Activated gamma-delta T cell treated with anti-CD3 and anti-CD28 coated beads, Interleukin-2, amount 50 U/mL, for 16 hours (primary cell): ENCODE measurements around the gene SNX32.
A peak's percentile ranks its signal among the peaks of the same experiment; 100 is the strongest.

Experiments used
- DNase-seq: peaks from one replicate; pipeline ENCODE4 v3.0.0-alpha.2; 2020; ENCODE audit warnings: low read depth

The SNX32 gene

DNA sequence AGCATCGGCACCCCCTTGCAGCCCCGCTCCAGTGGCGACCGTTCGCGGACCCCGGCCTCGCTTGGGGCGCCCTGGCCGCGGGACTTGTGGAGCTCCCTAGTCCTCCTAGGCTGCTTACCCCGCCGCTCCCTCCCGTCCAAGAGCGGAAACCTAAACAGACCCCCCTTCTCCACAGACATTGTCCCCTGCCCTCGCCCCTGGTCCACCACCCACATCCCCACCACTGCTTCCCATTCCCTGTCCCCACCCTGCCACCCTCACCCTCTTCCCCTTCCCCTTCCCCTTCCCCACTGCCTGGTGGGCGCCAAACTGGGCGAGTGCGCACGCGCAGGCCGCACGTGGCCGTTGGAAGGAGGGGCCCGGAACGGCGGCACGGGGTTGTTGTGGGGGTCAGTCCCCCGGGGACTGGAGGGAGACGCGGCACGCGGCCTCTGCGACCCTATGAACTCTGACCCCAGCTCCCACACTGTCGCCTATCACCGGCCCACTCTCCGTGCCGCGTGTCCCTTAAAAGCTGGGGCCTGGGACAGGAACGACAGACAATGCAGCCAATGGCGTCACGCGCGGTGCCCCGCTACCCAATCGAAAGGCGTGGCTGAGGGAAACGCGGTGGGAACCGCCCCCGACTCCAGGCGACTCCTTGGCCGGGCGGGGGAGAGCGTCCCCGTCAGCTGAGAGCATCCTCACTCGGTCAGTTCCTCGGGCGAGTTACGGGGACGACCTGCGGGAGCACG is at the start of gene SNX32:
TSS of gene SNX32 (plus strand) at position 667 of the 734 bp plus-strand sequence. CDS start 103 bp downstream, outside the sequence.
- DNase-seq = peak; percentile 89

DNA sequence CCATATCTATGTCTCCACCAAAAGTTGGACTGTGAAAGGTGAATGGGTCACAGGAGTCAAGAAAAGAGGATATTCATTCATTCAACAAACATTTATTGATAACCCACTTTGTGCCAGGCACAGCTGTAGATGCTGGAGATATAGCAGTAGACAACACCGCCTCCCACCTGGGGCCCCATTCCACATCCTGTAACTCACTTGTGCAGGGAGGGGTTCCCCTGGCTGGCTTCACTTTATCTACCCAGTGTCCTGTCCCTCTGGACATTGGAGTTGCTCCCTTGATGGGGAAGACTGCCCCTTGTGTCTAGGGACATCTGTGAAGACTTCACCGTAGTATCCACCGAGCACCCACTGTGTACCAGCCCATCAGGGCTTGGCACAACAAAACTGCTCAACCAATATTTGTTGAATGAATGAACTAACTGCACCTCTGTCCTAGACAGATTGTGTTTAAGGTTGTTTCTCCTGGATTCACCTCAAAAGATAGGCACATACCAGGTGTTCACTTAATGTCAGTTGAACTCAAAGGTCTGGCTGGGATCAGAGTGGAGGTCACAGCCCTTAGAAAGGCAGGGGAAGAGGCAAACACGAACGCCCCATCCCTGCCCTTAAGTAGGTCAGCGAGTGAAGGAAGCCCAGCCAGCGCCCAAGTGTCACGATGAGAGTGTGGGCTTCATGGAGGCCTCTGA is 48.3 kb upstream of the SNX32 start:
- DNase-seq = no peak

GRCh38 chr11:65786008-65786785 is 47.6 kb upstream of the SNX32 start:
- no peak for DNase-seq

- DNase-seq = no peak
These were observed 46.8 kb upstream of the SNX32 start, which contains the start of gene OVOL1 for GRCh38 chr11:65786786-65787636. OVOL1 (plus strand) TSS chr11:65787063; CDS start chr11:65787374, 311 bp downstream.

- DNase-seq = no peak
These were observed 45.8 kb upstream of the SNX32 start for GRCh38 chr11:65787649-65788622.

DNA sequence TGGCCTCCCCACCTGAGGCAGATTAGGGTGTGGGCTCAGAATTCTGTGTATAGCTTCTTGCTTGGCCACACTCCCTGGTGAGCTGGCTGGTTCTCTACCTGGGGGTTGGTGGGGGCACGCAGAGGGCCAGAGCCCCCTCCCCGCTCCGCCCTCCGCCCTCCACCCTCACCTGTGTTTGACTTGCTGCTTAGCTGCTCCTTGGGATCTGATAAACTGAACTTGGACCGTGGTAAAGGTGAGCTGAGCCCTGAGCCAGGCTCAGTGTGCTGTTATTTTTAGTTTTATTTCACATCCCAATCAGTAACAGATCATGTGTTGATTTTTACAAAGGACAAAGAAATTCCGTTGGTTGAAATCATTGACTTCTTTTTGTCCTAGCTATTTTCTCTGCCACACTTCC is 44.9 kb upstream of the SNX32 start:
- no peak for DNase-seq

GRCh38 chr11:65789230-65790103 is 44.3 kb upstream of the SNX32 start:
- DNase-seq = no peak

DNA sequence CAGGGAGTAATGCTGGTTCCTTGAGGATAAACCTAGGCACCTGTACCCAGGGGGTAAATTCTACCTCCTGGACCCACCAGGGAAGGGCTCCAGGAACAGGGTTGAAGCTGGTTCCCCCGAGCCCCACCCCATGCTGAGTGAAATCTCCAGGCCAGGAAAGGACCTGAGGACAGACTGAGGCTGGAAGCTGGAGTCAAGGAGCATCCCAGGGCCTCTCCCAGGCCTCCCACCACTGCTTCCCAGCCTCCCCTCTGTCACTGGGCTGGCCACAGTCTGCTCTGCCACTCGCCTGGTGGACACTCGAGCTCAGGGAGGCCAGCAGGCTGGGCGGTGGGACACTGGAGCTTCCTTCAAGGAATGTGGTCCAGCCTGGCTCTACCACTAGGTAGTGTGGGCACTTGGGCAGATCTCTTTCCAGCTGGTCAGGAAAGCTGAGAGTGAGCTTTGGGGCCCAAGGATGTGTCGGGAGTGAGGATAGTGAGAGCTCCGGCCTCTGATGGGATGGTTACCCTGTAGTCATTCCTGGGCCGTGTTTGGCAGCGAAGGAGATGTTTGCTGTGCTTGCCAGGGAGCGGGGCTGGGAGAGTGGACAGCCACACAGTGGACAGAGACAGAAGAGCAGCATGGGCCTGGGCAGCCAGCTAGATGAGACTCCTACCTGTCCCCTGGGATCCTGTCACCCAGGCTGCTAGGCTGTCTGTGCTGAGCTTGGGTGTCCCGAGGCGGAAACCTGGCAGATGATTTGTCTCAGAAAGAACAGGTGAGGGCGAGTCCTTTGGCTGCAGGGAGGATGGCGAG is 43.5 kb upstream of the SNX32 start:
- DNase-seq = no peak

DNA sequence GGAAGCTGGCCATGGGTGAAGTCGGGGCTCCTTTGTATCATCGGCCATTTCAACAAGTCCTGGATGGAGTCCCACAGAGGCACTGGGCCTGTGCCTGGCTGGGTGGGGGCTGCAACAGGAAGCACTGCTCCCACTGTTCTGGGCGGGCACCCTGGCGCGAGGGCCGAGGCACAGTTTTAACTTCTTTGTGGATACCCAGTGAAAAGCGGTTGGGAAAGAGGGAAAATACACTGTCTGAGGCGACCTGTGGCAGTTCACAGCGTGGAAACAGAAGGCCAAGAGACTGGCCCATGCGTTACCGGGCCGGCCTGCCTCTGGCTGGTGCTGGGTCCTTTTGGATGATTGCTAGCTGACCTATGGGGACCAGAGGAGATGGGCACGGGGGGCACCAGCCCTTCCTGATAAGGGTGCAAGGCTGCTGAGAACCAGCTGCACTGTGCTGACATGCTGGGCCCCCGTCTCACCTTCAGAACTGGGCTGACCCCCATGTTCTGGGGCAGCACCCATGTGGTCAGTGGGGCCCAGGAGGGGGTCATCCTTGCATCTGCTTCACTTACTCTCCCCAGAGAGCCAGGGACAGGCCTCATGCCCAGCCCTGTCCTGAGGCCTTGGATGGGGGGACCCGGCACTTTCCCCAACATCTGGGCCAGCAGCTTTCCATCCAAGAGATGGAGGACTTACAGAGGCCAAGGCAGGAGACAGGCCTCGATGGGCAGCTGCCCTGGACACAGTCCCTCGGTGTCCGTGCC is 42.7 kb upstream of the SNX32 start:
- DNase-seq = no peak

GRCh38 chr11:65791719-65792213 is 42.0 kb upstream of the SNX32 start:
- peak; percentile 51 for DNase-seq

DNA sequence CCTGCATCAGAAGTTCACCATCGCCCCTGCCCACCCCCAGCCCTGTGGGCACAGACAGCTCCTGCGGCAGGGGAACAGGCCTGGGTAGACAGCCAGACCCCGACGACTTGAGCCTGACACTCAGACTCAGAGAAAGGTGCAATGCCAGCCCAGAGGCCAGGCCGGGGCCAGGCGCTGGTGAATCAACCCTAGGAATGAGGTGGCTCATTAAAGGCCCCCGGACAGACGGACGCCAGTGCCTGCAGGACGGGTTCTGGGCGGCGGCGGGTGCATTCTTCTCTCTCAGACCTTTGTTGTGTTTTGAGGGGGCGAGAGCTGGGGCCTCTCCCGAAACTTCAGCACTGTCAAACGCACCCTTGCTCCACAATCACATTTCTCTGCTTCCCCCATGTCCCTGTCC is 41.3 kb upstream of the SNX32 start:
- DNase-seq = no peak

GRCh38 chr11:65793144-65793581 is 40.6 kb upstream of the SNX32 start:
- DNase-seq = no peak

DNA sequence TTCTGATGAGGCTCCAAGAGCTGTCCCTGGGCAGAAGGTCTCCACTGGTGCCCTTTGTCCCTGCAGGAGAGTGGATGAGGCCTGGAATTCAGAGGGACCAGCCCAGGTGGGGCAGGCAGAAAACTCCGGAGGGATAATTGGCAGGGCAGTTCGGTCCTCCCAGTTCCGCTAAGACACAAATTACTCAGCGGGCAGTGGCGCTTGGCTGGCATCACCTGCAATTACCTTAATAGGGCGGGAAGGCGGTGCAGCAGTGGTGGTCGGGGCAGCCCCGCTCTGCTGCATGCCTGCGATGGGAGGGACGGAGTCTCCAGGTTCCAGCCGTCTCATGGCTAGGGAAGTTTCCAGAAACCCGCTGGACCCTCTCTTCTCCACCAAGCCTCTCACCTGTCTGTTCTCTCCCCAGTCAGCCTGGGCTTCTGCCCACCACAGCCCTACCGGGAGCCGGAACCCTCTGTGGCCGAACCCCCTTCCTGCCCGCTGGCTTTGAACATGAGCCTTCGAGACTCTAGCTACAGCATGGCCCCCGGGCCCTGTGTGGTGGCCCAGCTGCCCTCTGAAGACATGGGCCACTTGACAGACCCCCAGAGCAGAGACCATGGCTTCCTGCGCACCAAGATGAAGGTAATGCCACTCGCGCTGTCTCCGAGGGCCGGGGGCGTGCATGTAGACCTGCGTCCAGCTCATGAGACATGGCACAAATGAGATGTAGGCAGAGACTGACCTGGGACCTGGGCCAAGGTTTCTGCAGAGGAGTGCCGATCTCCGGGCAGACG is 40.0 kb upstream of the SNX32 start:
- no peak for DNase-seq

DNA sequence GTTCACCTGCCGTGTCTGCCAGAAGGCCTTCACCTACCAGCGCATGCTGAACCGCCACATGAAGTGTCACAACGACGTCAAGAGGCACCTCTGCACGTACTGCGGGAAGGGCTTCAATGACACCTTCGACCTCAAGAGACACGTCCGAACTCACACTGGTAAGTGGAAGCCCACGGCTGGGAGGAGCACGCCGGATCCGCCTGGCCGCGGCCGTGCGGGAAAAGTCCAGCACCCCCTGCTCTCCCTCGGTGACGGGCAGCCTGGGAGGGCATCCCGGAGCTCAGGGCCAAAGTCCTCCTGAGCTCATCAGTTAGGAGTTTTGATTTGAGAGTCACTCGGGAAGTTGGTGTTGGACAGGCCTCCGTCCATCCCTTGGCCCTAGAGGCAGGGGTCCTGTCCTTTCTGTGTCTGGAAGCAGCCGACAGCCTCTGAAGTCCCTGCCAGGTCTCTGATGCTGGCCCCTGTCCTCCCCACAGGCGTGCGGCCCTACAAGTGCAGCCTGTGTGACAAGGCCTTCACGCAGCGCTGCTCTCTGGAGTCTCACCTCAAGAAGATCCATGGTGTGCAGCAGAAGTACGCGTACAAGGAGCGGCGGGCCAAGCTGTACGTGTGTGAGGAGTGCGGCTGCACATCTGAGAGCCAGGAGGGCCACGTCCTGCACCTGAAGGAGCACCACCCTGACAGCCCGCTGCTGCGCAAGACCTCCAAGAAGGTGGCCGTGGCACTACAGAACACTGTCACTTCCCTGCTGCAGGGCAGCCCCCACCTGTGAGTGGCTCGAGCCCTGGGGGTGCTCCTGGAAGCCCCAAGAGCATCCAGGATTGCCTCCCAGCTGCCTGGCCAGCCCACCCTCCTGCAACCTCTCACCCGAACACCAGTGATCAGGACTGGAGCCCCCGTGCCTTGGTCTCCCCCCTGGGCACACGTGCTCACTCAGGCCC is 38.9 kb upstream of the SNX32 start:
- no peak for DNase-seq

GRCh38 chr11:65796726-65797601 is 36.8 kb upstream of the SNX32 start:
- no peak for DNase-seq
